PC-9 (cell line): Measurements from ENCODE around the gene OXT.

Experiments used
- EZH2 ChIP-seq: fragments of 200-600 bp; sonication (generic); IDR thresholded peaks from 2 replicates; pipeline ENCODE4 v1.8.0; 2017; ENCODE audit warnings: antibody characterized with exemption, low read depth
- TF ChIP-seq, protein P1 (sequence below): fragments of 200-600 bp; sonication (generic); conservative IDR thresholded peaks from 2 replicates; pipeline ENCODE4 v1.6.1; 2017; ENCODE audit warnings: mixed run types, antibody characterized with exemption, mild to moderate bottlenecking, moderate library complexity

DNA sequence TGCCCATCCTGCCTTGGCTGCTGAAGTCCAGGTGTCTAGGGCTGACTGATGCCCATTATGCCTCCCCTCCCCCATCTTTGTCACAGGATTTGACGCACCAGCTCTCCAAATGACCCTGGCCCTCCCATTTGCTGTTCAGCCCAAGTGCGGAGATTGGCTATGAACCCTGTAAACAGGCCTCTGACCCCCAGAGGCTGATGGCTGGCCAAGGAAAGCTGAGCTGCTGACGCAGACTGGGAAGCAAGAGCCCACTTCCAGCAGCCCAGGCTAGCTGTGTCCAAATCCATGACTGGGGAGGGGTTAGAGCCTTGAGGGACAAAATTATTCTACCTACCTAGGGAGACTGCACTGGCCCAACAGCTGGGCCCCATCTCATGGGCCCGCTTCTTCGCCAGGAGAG, 28.8 kb upstream of the OXT start:
- TF ChIP-seq EZH2 = no peak
- TF ChIP-seq, protein P1, sequence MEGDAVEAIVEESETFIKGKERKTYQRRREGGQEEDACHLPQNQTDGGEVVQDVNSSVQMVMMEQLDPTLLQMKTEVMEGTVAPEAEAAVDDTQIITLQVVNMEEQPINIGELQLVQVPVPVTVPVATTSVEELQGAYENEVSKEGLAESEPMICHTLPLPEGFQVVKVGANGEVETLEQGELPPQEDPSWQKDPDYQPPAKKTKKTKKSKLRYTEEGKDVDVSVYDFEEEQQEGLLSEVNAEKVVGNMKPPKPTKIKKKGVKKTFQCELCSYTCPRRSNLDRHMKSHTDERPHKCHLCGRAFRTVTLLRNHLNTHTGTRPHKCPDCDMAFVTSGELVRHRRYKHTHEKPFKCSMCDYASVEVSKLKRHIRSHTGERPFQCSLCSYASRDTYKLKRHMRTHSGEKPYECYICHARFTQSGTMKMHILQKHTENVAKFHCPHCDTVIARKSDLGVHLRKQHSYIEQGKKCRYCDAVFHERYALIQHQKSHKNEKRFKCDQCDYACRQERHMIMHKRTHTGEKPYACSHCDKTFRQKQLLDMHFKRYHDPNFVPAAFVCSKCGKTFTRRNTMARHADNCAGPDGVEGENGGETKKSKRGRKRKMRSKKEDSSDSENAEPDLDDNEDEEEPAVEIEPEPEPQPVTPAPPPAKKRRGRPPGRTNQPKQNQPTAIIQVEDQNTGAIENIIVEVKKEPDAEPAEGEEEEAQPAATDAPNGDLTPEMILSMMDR = no peak
